ENCODE results near the gene PSMB10. TPM values are rescaled to one million over a fixed set of nuclear protein-coding genes. Genes with fewer than 3 reads are reported as not detected.

PSMB10 gene
- total and polyA plus RNA-seq, 2 of the 8 experiments (the other 6 are each of a cell fraction or from before 2014, with no cell fraction given) = 32.1 to 61.9 TPM

DNA sequence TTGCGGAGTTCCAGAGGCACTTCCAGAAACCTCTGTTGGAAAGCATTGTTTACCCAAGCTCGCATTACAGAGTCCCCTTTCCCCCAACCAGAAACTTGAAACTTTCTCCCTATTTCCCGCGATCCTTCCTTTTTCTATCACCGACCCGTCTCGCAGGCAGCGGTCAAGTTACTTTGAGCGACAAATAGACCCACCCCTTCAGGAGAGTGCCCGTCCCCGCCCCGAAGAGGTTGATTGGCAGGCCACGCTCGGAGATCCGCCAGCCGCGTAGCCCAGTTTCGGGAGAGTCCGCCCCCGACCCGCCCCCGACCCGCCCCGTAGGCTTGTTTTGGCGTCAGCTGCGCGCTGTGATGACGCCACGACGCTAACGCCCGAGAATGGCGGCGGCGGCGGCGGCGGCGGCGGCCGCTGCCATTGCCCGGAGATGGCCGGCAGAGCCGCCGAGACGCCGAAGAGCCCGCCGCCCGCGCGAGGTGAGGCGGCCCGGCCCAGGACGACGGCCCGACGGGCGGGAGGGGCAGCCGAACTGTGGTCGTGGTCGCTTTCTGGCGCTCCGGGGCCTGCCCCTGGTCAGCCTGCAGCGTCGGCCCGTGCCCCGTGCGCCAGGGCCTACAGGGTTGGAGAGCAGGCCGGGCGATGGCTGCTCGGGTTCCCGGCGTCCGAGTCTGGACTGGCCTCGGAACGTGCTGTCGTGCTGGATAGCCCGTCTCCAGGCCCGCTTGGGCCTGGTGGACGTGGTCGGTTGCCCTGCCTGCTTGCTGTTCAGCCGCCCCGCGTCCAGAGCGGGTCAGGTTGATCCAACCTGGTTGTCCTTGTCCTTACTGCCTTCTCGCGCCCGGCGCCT, 43.5 kb downstream of the PSMB10 start, which contains the start of gene PSKH1 (continued):
- peak; percentile 77 for TF ChIP-seq SP1 (IDR thresholded peaks at IDR 0.05; ENCODE audit: low read depth, low read length)
- no peak for TF ChIP-seq NANOG (IDR thresholded peaks at IDR 0.05; ENCODE audit: insufficient read depth, low read depth, low read length, poor library complexity, severe bottlenecking)
- TF ChIP-seq FOSL1 (IDR thresholded peaks at IDR 0.05; ENCODE audit: insufficient read depth, low read depth, low read length) = no peak
- TF ChIP-seq KDM4A (IDR thresholded peaks at IDR 0.05; ENCODE audit: low read depth, low read length, severe bottlenecking) = peak; percentile 38
- TF ChIP-seq, protein P1, sequence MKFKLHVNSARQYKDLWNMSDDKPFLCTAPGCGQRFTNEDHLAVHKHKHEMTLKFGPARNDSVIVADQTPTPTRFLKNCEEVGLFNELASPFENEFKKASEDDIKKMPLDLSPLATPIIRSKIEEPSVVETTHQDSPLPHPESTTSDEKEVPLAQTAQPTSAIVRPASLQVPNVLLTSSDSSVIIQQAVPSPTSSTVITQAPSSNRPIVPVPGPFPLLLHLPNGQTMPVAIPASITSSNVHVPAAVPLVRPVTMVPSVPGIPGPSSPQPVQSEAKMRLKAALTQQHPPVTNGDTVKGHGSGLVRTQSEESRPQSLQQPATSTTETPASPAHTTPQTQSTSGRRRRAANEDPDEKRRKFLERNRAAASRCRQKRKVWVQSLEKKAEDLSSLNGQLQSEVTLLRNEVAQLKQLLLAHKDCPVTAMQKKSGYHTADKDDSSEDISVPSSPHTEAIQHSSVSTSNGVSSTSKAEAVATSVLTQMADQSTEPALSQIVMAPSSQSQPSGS (IDR thresholded peaks at IDR 0.05; ENCODE audit: low read length) = no peak
- peak; percentile 98 for TF ChIP-seq CREB1 (IDR thresholded peaks at IDR 0.05)
- peak; percentile 80; the same call in 1 of the 2 replicates for TF ChIP-seq RBBP5 (IDR thresholded peaks at IDR 0.05; ENCODE audit: borderline replicate concordance, low read depth, low read length)
- no peak for TF ChIP-seq SIRT6 (IDR thresholded peaks at IDR 0.05; ENCODE audit: low read length)
- TF ChIP-seq ATF3 (IDR thresholded peaks at IDR 0.05; ENCODE audit: insufficient read depth, low read depth, low read length) = peak; percentile 62
- no peak for TF ChIP-seq CHD2 (IDR thresholded peaks at IDR 0.05; ENCODE audit: low read length)
- TF ChIP-seq POLR2A (IDR thresholded peaks at IDR 0.05; ENCODE audit: control extremely low read depth in 1 of 2, low read depth in 2 of 2, low read length in 2 of 2) = peak; percentile 56 to 81
- TF ChIP-seq KDM5A (IDR thresholded peaks at IDR 0.05; ENCODE audit: low read length) = 0 out of 2 replicates have a peak, but pooled peaks have one; percentile 56
- no peak for TF ChIP-seq KDM1A (IDR thresholded peaks at IDR 0.05; ENCODE audit: borderline replicate concordance, low read length)
- no peak for TF ChIP-seq TEAD4 (IDR thresholded peaks at IDR 0.05; ENCODE audit: low read depth, low read length)
- TF ChIP-seq SRF (IDR thresholded peaks at IDR 0.05; ENCODE audit: low read depth, low read length) = 0 out of 2 replicates have a peak, but pooled peaks have one; percentile 48
- TF ChIP-seq SIN3A (conservative IDR thresholded peaks at IDR 0.05 in 1 of 2, IDR thresholded peaks at IDR 0.05 in 1 of 2; ENCODE audit: low read depth in 1 of 2, low read length in 2 of 2) = 0 out of 4 replicates have a peak, but pooled peaks have one; percentile 31 to 49
- TF ChIP-seq CTBP2 (IDR thresholded peaks at IDR 0.05; ENCODE audit: borderline replicate concordance, insufficient read depth, insufficient read length, low read length) = no peak
- TF ChIP-seq TAF7 (optimal IDR thresholded peaks at IDR 0.05; ENCODE audit: borderline replicate concordance, low read depth, low read length) = no peak
- TF ChIP-seq ASH2L (IDR thresholded peaks at IDR 0.05; ENCODE audit: low read length) = peak; percentile 40
- TF ChIP-seq HDAC6 (IDR thresholded peaks at IDR 0.05; ENCODE audit: low read depth, low read length) = no peak
- TF ChIP-seq RNF2 (IDR thresholded peaks at IDR 0.05; ENCODE audit: borderline replicate concordance, low read depth, low read length, missing control alignments, poor library complexity, severe bottlenecking) = no peak

Data from H1 (cell line).